Measurements from ENCODE around the gene ANK3. TPM values are rescaled to one million over a fixed set of nuclear protein-coding genes. Genes with fewer than 3 reads are reported as not detected.

Gene ANK3
- polyA plus RNA-seq, 1 donor (not counting 4 experiments of a cell fraction or from before 2014, with no cell fraction given): 8.3 TPM

DNA sequence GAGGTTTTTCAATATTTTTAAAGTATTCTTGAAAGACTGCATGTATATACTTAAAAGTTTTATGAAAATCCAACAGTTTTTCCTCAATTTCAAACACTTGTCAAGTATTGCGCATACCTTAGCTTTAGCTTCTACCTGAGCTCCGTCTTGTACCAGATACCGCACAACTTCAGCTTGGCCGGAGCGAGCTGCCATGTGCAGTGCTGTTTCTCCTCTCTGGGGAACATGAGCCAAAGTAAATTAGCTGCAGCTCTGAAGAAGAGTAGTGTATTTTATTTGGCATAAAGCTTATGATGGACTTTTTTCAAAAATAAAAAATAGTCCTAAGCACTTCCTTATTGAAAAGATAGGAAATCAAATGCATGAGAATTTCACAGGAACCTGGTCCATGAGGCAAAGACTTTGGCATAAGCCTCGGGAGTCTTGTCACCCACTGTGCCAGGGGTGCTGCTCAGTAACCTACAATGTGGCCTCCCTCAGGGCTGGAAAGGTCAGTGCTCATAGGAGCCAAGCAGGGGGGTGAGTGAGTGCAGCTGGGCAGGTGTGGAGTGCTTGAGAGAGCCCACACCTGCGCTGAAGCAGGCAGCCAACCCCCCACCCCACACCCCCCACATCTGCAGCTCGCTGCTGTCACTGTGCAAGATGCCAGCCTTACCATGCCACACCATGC, 189.5 kb downstream of the ANK3 start:
- Histone ChIP-seq H3K27me3 (ENCODE audit: control insufficient read depth, extremely low read depth, insufficient read depth, low read length) (no peaks in the 10 kb centered on the region), H3K4me1 (ENCODE audit: control insufficient read depth, extremely low read depth, insufficient read depth, low read length) (peaks cover 7% of the 10 kb centered on the region), H3K4me2 (ENCODE audit: control insufficient read depth, extremely low read depth, insufficient read depth, low read depth, low read length) (no peak overlapping the region), H3K9me1 (ENCODE audit: control insufficient read depth, extremely low read depth, insufficient read depth, low read length) (no peaks in the 10 kb centered on the region), H2AFZ (ENCODE audit: control insufficient read depth, low read length) (no peak overlapping the region), H3K4me3 (ENCODE audit: control insufficient read depth in 2 of 3, extremely low read depth in 1 of 3, insufficient read depth in 2 of 3, low read depth in 1 of 3, low read length in 3 of 3) (no peak overlapping the region), H3K9ac (ENCODE audit: control insufficient read depth, extremely low read depth, insufficient read depth, low read length) (no peak overlapping the region), H4K20me1 (ENCODE audit: control insufficient read depth, extremely low read depth, insufficient read depth, low read length) (no peaks in the 10 kb centered on the region), H3K79me2 (ENCODE audit: control insufficient read depth, insufficient read depth, low read length) (no peaks in the 10 kb centered on the region), H3K36me3 (ENCODE audit: control insufficient read depth in 2 of 2, extremely low read depth in 1 of 2, insufficient read depth in 2 of 2, low read length in 2 of 2) (no peaks in the 10 kb centered on the region), H3K9me3 (ENCODE audit: control insufficient read depth, low read depth, low read length) (no peaks in the 10 kb centered on the region), H3K27ac (ENCODE audit: control insufficient read depth, insufficient read depth, low read length) (no peak overlapping the region)
- FAIRE-seq (no peak), DNase-seq (ENCODE audit: low read depth, low spot score) (no peak)
- dilution Hi-C loops (cut with MboI; ENCODE audit: extremely low pct_ligation_motif_present, low sequenced_read_pairs): loop anchor here (25.0 kb wide), 1 partner anchor 88 kb away; no protein-coding TSS in a partner anchor
- TF ChIP-seq, protein P1, sequence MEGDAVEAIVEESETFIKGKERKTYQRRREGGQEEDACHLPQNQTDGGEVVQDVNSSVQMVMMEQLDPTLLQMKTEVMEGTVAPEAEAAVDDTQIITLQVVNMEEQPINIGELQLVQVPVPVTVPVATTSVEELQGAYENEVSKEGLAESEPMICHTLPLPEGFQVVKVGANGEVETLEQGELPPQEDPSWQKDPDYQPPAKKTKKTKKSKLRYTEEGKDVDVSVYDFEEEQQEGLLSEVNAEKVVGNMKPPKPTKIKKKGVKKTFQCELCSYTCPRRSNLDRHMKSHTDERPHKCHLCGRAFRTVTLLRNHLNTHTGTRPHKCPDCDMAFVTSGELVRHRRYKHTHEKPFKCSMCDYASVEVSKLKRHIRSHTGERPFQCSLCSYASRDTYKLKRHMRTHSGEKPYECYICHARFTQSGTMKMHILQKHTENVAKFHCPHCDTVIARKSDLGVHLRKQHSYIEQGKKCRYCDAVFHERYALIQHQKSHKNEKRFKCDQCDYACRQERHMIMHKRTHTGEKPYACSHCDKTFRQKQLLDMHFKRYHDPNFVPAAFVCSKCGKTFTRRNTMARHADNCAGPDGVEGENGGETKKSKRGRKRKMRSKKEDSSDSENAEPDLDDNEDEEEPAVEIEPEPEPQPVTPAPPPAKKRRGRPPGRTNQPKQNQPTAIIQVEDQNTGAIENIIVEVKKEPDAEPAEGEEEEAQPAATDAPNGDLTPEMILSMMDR (optimal IDR thresholded peaks at IDR 0.05 in 1 of 3, IDR thresholded peaks at IDR 0.05 in 1 of 3, conservative IDR thresholded peaks at IDR 0.05 in 1 of 3; ENCODE audit: extremely low read depth in 1 of 3, insufficient read depth in 2 of 3, low read length in 3 of 3): no peak
- no peak for TF ChIP-seq EZH2 (IDR thresholded peaks at IDR 0.05; ENCODE audit: low read length)

DNA sequence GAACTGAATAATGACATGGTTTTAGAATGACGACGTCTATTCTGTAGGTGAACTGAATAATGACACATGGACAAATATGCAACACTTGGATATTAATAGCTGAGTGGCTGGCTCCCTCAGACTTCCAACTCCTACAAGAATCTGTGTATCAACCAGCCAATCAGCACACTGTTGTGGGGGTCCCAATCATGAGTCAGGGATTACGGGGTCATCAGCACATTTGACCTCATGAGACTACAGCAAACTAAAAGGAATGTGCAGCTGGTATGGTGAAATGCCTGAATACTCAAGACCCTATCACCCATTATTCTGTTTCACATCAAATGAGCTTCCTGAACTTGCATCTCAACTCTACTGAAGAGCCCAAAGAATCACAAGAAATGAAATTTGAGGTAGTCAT, 192.5 kb downstream of the ANK3 start:
- no peak overlapping the region for H3K9ac ChIP-seq (ENCODE audit: control insufficient read depth, extremely low read depth, insufficient read depth, low read length)
- dilution Hi-C loops (cut with MboI; ENCODE audit: extremely low pct_ligation_motif_present, low sequenced_read_pairs): no loop called here
- DNase-seq (ENCODE audit: low read depth, low spot score) (no peak), FAIRE-seq (no peak)
- H3K27ac ChIP-seq (ENCODE audit: control insufficient read depth, insufficient read depth, low read length): no peak overlapping the region
- H3K4me3 ChIP-seq (ENCODE audit: control insufficient read depth in 2 of 3, extremely low read depth in 1 of 3, insufficient read depth in 2 of 3, low read depth in 1 of 3, low read length in 3 of 3): no peak overlapping the region
- no peak for TF ChIP-seq EZH2 (IDR thresholded peaks at IDR 0.05; ENCODE audit: low read length)
- H3K79me2 ChIP-seq (ENCODE audit: control insufficient read depth, insufficient read depth, low read length): no peaks in the 10 kb centered on the region
- no peaks in the 10 kb centered on the region for H3K9me1 ChIP-seq (ENCODE audit: control insufficient read depth, extremely low read depth, insufficient read depth, low read length)
- no peaks in the 10 kb centered on the region for H4K20me1 ChIP-seq (ENCODE audit: control insufficient read depth, extremely low read depth, insufficient read depth, low read length)
- no peaks in the 10 kb centered on the region for H3K36me3 ChIP-seq (ENCODE audit: control insufficient read depth in 2 of 2, extremely low read depth in 1 of 2, insufficient read depth in 2 of 2, low read length in 2 of 2)
- no peak overlapping the region for H3K4me2 ChIP-seq (ENCODE audit: control insufficient read depth, extremely low read depth, insufficient read depth, low read depth, low read length)
- H2AFZ ChIP-seq (ENCODE audit: control insufficient read depth, low read length): no peak overlapping the region
- no peaks in the 10 kb centered on the region for H3K9me3 ChIP-seq (ENCODE audit: control insufficient read depth, low read depth, low read length)
- no peaks in the 10 kb centered on the region for H3K27me3 ChIP-seq (ENCODE audit: control insufficient read depth, extremely low read depth, insufficient read depth, low read length)
- peaks cover 7% of the 10 kb centered on the region for H3K4me1 ChIP-seq (ENCODE audit: control insufficient read depth, extremely low read depth, insufficient read depth, low read length)

DNA sequence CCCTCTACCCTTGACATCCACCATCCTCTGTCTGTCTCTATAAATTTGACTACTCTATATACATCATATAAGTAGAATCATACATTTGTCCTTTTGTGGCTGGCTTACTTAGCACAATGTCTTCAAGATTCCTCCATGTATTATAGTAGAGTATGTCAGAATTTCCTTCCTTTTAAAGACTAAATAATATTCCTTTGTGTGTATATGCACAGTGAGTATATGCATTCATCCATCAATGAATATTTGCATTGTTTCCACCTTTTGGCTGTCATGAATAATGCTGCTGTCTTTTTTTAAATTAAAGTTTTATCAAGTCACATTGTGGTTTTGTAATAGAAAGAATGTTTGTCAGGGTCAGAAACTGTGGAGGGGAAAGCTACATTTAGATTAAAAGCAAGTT, 195.3 kb downstream of the ANK3 start:
- no peaks in the 10 kb centered on the region for H3K36me3 ChIP-seq (ENCODE audit: control insufficient read depth in 2 of 2, extremely low read depth in 1 of 2, insufficient read depth in 2 of 2, low read length in 2 of 2)
- FAIRE-seq: no peak

More for the DNA sequence above, 195.3 kb downstream of the ANK3 start:
- dilution Hi-C loops (cut with MboI; ENCODE audit: extremely low pct_ligation_motif_present, low sequenced_read_pairs): no loop called here
- Histone ChIP-seq H3K4me3 (ENCODE audit: control insufficient read depth in 2 of 3, extremely low read depth in 1 of 3, insufficient read depth in 2 of 3, low read depth in 1 of 3, low read length in 3 of 3) (no peak overlapping the region), H3K9me3 (ENCODE audit: control insufficient read depth, low read depth, low read length) (no peaks in the 10 kb centered on the region), H2AFZ (ENCODE audit: control insufficient read depth, low read length) (no peak overlapping the region), H3K4me1 (ENCODE audit: control insufficient read depth, extremely low read depth, insufficient read depth, low read length) (peaks cover 7% of the 10 kb centered on the region), H3K4me2 (ENCODE audit: control insufficient read depth, extremely low read depth, insufficient read depth, low read depth, low read length) (no peak overlapping the region), H3K79me2 (ENCODE audit: control insufficient read depth, insufficient read depth, low read length) (no peaks in the 10 kb centered on the region), H3K9ac (ENCODE audit: control insufficient read depth, extremely low read depth, insufficient read depth, low read length) (no peak overlapping the region), H3K27me3 (ENCODE audit: control insufficient read depth, extremely low read depth, insufficient read depth, low read length) (no peaks in the 10 kb centered on the region), H4K20me1 (ENCODE audit: control insufficient read depth, extremely low read depth, insufficient read depth, low read length) (no peaks in the 10 kb centered on the region), H3K9me1 (ENCODE audit: control insufficient read depth, extremely low read depth, insufficient read depth, low read length) (no peaks in the 10 kb centered on the region), H3K27ac (ENCODE audit: control insufficient read depth, insufficient read depth, low read length) (no peak overlapping the region)
- DNase-seq (ENCODE audit: low read depth, low spot score): no peak
- no peak for TF ChIP-seq EZH2 (IDR thresholded peaks at IDR 0.05; ENCODE audit: low read length)
- TF ChIP-seq, protein P1 (optimal IDR thresholded peaks at IDR 0.05 in 1 of 3, IDR thresholded peaks at IDR 0.05 in 1 of 3, conservative IDR thresholded peaks at IDR 0.05 in 1 of 3; ENCODE audit: extremely low read depth in 1 of 3, insufficient read depth in 2 of 3, low read length in 3 of 3): no peak

Data from keratinocyte (primary cell).